Astrocyte (in vitro differentiated cells and primary cell): ENCODE data around the gene RGS9. TPM values are rescaled to one million over a fixed set of nuclear protein-coding genes. Genes with fewer than 3 reads are reported as not detected.

Experiments
- DNase-seq: peaks from one replicate; pipeline ENCODE4 v3.0.0-alpha.2; 2010; ENCODE audit warnings: low read depth
- FAIRE-seq: peaks from 2 replicates; lab custom pipeline; 2011; peaks lifted over from hg19 to GRCh38; lab: Jason Lieb, UNC
- H2AFZ ChIP-seq: 2 replicates; pipeline ENCODE4 v1.6.0; 2012; ENCODE audit warnings: low read depth, low read length, inconsistent platforms
- H3K27ac ChIP-seq: 2 replicates; pipeline ENCODE4 v1.5.1; 2011; ENCODE audit warnings: low read depth, low read length, inconsistent platforms
- H3K27me3 ChIP-seq: 2 replicates; pipeline ENCODE4 v1.6.0; 2011; ENCODE audit warnings: low read length, inconsistent platforms; ENCODE audit not compliant: insufficient read depth
- H3K36me3 ChIP-seq: 2 replicates; pipeline ENCODE4 v1.5.1; 2011; ENCODE audit warnings: low read length, inconsistent platforms; ENCODE audit not compliant: insufficient read depth
- H3K4me1 ChIP-seq: 2 replicates; pipeline ENCODE4 v1.5.1; 2011; ENCODE audit warnings: low read length, inconsistent platforms; ENCODE audit not compliant: insufficient read depth
- H3K4me2 ChIP-seq: 2 replicates; pipeline ENCODE4 v1.6.0; 2012; ENCODE audit warnings: low read length, inconsistent platforms
- H3K4me3 ChIP-seq: 2 replicates; pipeline ENCODE4 v1.5.1; 2011; ENCODE audit warnings: low read depth, mild to moderate bottlenecking, low read length, inconsistent platforms; ENCODE audit not compliant: insufficient read depth
- H3K79me2 ChIP-seq: 2 replicates; pipeline ENCODE4 v1.6.0; 2012; ENCODE audit warnings: mild to moderate bottlenecking, low read length, inconsistent platforms; ENCODE audit not compliant: insufficient read depth
- H3K9ac ChIP-seq: 2 replicates; pipeline ENCODE4 v1.6.0; 2012; ENCODE audit warnings: mild to moderate bottlenecking, low read length, inconsistent platforms
- H3K9me3 ChIP-seq: 2 replicates; pipeline ENCODE4 v1.5.1; 2012; ENCODE audit warnings: low read depth, mild to moderate bottlenecking, low read length, inconsistent platforms; ENCODE audit not compliant: insufficient read depth
- H4K20me1 ChIP-seq: 2 replicates; pipeline ENCODE4 v1.6.0; 2012; ENCODE audit warnings: low read length, inconsistent platforms; ENCODE audit not compliant: insufficient read depth
- H3K27ac Mint-ChIP-seq: one replicate; pipeline ENCODE4 v1.8.0; 2021; ENCODE audit warnings: mild to moderate bottlenecking, mixed read lengths; ENCODE audit not compliant: unreplicated experiment
- H3K27me3 Mint-ChIP-seq: one replicate; pipeline ENCODE4 v1.8.0; 2021; ENCODE audit warnings: low read depth, mixed read lengths; ENCODE audit not compliant: unreplicated experiment
- H3K36me3 Mint-ChIP-seq: one replicate; pipeline ENCODE4 v1.8.0; 2021; ENCODE audit warnings: low read depth, mixed read lengths; ENCODE audit not compliant: unreplicated experiment
- H3K4me1 Mint-ChIP-seq: one replicate; pipeline ENCODE4 v1.8.0; 2021; ENCODE audit warnings: low read depth, mixed read lengths; ENCODE audit not compliant: unreplicated experiment
- H3K4me3 Mint-ChIP-seq: one replicate; pipeline ENCODE4 v1.8.0; 2021; ENCODE audit warnings: mild to moderate bottlenecking, moderate library complexity, mixed read lengths; ENCODE audit not compliant: unreplicated experiment
- H3K9me3 Mint-ChIP-seq: one replicate; pipeline ENCODE4 v1.8.0; 2021; ENCODE audit warnings: mild to moderate bottlenecking, mixed read lengths; ENCODE audit not compliant: unreplicated experiment
- EZH2 ChIP-seq: IDR thresholded peaks from 2 replicates; pipeline ENCODE4 v1.6.1; 2012; ENCODE audit warnings: mild to moderate bottlenecking, low read length, inconsistent platforms; ENCODE audit not compliant: insufficient read depth
- total RNA-seq: library from RNA; stranded (reverse); gene quantifications from 2 replicates; pipeline ENCODE4 v1.2.1, GENCODE V29; 2021
- TF ChIP-seq, protein P1 (sequence below): IDR thresholded peaks from 2 replicates; pipeline ENCODE4 v1.5.1; 2011; ENCODE audit warnings: low read depth, mild to moderate bottlenecking, inconsistent platforms, low read length, moderate library complexity; ENCODE audit not compliant: insufficient read depth

The RGS9 gene
- total RNA-seq, 1 donor from 2014 or later: 9.4 TPM

DNA sequence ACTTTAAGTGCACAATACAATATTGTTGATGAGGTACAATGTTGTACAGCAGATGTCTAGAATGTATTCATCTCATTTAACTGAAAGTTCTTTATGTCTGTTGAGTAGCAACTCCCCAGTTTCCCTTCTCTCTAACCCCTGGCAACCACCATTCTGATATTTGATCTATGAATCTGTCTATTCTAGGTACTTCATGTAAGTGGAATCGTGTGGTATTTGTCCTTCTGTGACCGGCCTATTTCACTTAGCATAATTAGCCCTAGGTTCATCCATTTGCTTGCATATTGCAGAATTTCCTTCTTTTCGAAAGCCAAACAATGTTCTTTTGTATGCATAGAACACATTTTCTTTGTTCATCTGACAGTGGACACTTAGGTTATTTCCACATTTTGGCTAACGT, 10.8 kb downstream of the RGS9 start:
- FAIRE-seq (no peak), DNase-seq (no peak)
- Mint-ChIP-seq H3K4me3 (no peak overlapping the region), H3K27ac (no peak overlapping the region), H3K36me3 (no peaks in the 10 kb centered on the region), H3K4me1 (peaks cover 11% of the 10 kb centered on the region), H3K27me3 (peaks cover 3% of the 10 kb centered on the region), H3K9me3 (no peaks in the 10 kb centered on the region)
- Histone ChIP-seq H2AFZ (no peak overlapping the region), H3K4me2 (no peak overlapping the region), H4K20me1 (no peaks in the 10 kb centered on the region), H3K4me3 (no peak overlapping the region), H3K79me2 (no peaks in the 10 kb centered on the region), H3K4me1 (peaks cover 8% of the 10 kb centered on the region), H3K27me3 (peaks cover 39% of the 10 kb centered on the region), H3K36me3 (no peaks in the 10 kb centered on the region), H3K27ac (no peak overlapping the region), H3K9me3 (no peaks in the 10 kb centered on the region), H3K9ac (no peak overlapping the region)
- TF ChIP-seq EZH2: no peak
- TF ChIP-seq, protein P1, sequence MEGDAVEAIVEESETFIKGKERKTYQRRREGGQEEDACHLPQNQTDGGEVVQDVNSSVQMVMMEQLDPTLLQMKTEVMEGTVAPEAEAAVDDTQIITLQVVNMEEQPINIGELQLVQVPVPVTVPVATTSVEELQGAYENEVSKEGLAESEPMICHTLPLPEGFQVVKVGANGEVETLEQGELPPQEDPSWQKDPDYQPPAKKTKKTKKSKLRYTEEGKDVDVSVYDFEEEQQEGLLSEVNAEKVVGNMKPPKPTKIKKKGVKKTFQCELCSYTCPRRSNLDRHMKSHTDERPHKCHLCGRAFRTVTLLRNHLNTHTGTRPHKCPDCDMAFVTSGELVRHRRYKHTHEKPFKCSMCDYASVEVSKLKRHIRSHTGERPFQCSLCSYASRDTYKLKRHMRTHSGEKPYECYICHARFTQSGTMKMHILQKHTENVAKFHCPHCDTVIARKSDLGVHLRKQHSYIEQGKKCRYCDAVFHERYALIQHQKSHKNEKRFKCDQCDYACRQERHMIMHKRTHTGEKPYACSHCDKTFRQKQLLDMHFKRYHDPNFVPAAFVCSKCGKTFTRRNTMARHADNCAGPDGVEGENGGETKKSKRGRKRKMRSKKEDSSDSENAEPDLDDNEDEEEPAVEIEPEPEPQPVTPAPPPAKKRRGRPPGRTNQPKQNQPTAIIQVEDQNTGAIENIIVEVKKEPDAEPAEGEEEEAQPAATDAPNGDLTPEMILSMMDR: no peak

DNA sequence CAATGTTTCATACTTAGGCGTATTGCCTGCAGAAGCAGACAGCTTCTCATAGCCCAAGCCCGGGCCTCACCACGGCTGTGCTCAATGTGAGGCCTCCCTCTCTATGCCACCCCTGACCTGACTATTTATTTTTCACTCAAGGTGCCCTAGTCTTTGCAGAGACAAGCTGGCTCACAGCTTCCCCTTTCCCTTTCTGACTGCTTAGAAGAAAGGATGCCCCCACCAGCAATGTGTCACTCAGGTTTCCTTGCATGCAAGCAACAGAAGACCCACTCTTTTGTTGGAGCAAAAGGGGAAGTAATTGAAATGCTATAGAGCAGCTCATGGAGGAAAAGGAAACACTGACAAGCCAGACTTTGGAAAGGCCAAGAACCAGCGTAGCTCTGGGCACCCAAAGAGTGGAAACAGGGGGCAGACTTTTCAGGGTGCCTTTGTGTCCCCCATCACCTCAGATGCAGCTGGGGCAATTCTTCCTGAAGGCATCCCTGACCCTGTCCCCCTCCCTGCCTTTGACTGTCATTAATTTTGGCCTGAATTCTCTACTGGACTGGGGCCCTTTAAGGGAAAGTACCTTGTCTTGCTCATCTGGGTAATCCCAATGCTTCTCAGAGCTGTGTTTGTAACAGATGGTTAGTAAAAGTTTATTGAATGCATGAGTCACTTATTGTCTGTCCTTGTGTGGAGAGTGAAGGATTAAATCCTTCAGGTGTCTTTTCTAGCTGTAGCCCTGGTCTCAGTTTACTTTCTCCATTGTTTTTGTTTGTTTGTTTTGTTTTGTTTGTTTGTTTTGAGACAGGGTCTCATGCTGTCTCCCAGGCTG, 17.8 kb downstream of the RGS9 start:
- Histone ChIP-seq H4K20me1 (no peaks in the 10 kb centered on the region), H3K4me2 (no peak overlapping the region), H3K9me3 (no peaks in the 10 kb centered on the region), H3K4me1 (no peaks in the 10 kb centered on the region), H3K36me3 (no peaks in the 10 kb centered on the region), H3K9ac (no peak overlapping the region), H2AFZ (no peak overlapping the region), H3K4me3 (no peak overlapping the region), H3K27ac (no peak overlapping the region), H3K27me3 (peaks cover 15% of the 10 kb centered on the region), H3K79me2 (no peaks in the 10 kb centered on the region)
- FAIRE-seq (no peak), DNase-seq (peak; percentile 16)
- peaks cover 8% of the 10 kb centered on the region for H3K36me3 Mint-ChIP-seq
- H3K27ac Mint-ChIP-seq: no peak overlapping the region
- no peaks in the 10 kb centered on the region for H3K9me3 Mint-ChIP-seq
- TF ChIP-seq, protein P1: no peak
- no peak for TF ChIP-seq EZH2
- H3K27me3 Mint-ChIP-seq: peaks cover 6% of the 10 kb centered on the region
- peaks cover 20% of the 10 kb centered on the region for H3K4me1 Mint-ChIP-seq
- H3K4me3 Mint-ChIP-seq: no peak overlapping the region

DNA sequence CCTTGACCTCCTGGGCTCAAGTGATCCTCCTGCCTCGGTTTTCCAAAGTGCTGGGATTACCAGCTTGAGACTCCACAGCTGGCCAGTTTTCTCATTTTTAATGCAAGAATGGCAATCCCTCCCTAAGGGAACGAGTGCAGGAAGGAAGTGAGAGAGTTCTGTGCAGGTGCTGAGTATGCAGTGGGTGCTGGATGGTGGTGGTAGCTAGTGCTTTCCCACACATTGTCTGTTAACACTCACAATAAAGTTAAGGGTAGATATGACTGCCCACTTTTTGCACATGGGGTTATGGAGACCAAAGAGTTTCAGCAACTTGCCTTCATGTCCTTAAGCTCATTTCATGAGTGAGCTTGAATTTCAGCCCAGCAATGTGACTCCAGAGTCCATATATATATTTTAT, 18.5 kb downstream of the RGS9 start:
- Histone ChIP-seq H4K20me1 (no peaks in the 10 kb centered on the region), H3K9me3 (no peaks in the 10 kb centered on the region), H3K27me3 (peaks cover 13% of the 10 kb centered on the region), H3K4me2 (no peak overlapping the region), H3K36me3 (no peaks in the 10 kb centered on the region), H3K4me1 (no peaks in the 10 kb centered on the region), H3K27ac (no peak overlapping the region), H2AFZ (no peak overlapping the region), H3K9ac (no peak overlapping the region), H3K4me3 (no peak overlapping the region), H3K79me2 (no peaks in the 10 kb centered on the region)
- TF ChIP-seq EZH2: no peak
- TF ChIP-seq, protein P1: no peak
- DNase-seq: no peak
- Mint-ChIP-seq H3K4me3 (no peak overlapping the region), H3K4me1 (peaks cover 20% of the 10 kb centered on the region), H3K36me3 (peaks cover 12% of the 10 kb centered on the region), H3K9me3 (no peaks in the 10 kb centered on the region), H3K27ac (no peak overlapping the region), H3K27me3 (peaks cover 6% of the 10 kb centered on the region)
- no peak for FAIRE-seq
